Mesendoderm (in vitro differentiated cells): ENCODE measurements around the gene SMTNL2. TPM values are rescaled to one million over a fixed set of nuclear protein-coding genes. Genes with fewer than 3 reads are reported as not detected.

Experiments used
- DNase-seq: peaks from one replicate; pipeline ENCODE4 v3.0.0; 2013
- H2AK5ac ChIP-seq: 2 replicates; pipeline ENCODE4 v1.6.1; 2013; ENCODE audit warnings: low read length, inconsistent platforms
- H2BK120ac ChIP-seq: 2 replicates; pipeline ENCODE4 v1.6.1; 2013; ENCODE audit warnings: low read depth, mild to moderate bottlenecking, low read length, moderate library complexity, mixed read lengths
- H2BK15ac ChIP-seq: replicated peaks from 2 replicates; pipeline ENCODE4 v1.6.1; 2013; ENCODE audit warnings: low read depth, mild to moderate bottlenecking, moderate library complexity
- H2BK5ac ChIP-seq: 2 replicates; pipeline ENCODE4 v1.6.1; 2013; ENCODE audit warnings: low read length, inconsistent platforms
- H3K18ac ChIP-seq: 2 replicates; pipeline ENCODE4 v1.6.1; 2013; ENCODE audit warnings: mild to moderate bottlenecking, low read length, mixed read lengths
- H3K23ac ChIP-seq: one replicate; pipeline ENCODE4 v1.6.1; 2013; ENCODE audit warnings: low read length
- H3K27ac ChIP-seq: 2 replicates; pipeline ENCODE4 v1.5.1; 2013; ENCODE audit warnings: low read depth, mild to moderate bottlenecking, inconsistent platforms, low read length, moderate library complexity
- H3K27me3 ChIP-seq: 2 replicates; pipeline ENCODE4 v1.6.1; 2013; ENCODE audit warnings: low read length, control low read depth, mild to moderate bottlenecking, inconsistent platforms; ENCODE audit not compliant: insufficient read depth, poor library complexity
- H3K36me3 ChIP-seq: 2 replicates; pipeline ENCODE4 v1.6.1; 2013; ENCODE audit warnings: low read length, inconsistent platforms; ENCODE audit not compliant: control insufficient read depth, insufficient read depth
- H3K4ac ChIP-seq: one replicate; pipeline ENCODE4 v1.6.1; 2013; ENCODE audit warnings: low read depth, mild to moderate bottlenecking, low read length, moderate library complexity
- H3K4me1 ChIP-seq: 2 replicates; pipeline ENCODE4 v1.6.1; 2013; ENCODE audit warnings: low read depth, low read length, inconsistent platforms; ENCODE audit not compliant: control insufficient read depth
- H3K4me2 ChIP-seq: 2 replicates; pipeline ENCODE4 v1.6.1; 2013; ENCODE audit warnings: low read length
- H3K4me3 ChIP-seq: 2 replicates; pipeline ENCODE4 v1.5.1; 2013; ENCODE audit warnings: mild to moderate bottlenecking, low read length
- H3K56ac ChIP-seq: one replicate; pipeline ENCODE4 v1.6.1; 2013; ENCODE audit warnings: low read length
- H3K79me1 ChIP-seq: 2 replicates; pipeline ENCODE4 v1.6.1; 2013; ENCODE audit warnings: low read length, inconsistent platforms
- H3K79me2 ChIP-seq: 2 replicates; pipeline ENCODE4 v1.6.1; 2013; ENCODE audit warnings: mild to moderate bottlenecking, low read length; ENCODE audit not compliant: control insufficient read depth, insufficient read depth
- H3K9ac ChIP-seq: 2 replicates; pipeline ENCODE4 v1.6.1; 2013; ENCODE audit warnings: low read length, inconsistent platforms
- H4K5ac ChIP-seq: one replicate; pipeline ENCODE4 v1.6.1; 2013; ENCODE audit warnings: low read length
- H4K8ac ChIP-seq: one replicate; pipeline ENCODE4 v1.6.1; 2013; ENCODE audit warnings: low read depth, mild to moderate bottlenecking, control low read depth, low read length, moderate library complexity
- WGBS: extraction: QIAGEN DNeasy Blood & Tissue Kit; methylation state at CpG from one replicate; pipeline ENCODE4 v1.1.7; 2013; ENCODE audit warnings: low lambda C conversion rate, missing lambda C conversion rate; ENCODE audit not compliant: insufficient coverage; ENCODE audit errors: extremely low coverage; 5-methylcytosine and 5-hydroxymethylcytosine counted together
- polyA plus RNA-seq, 2 experiments: library from polyadenylated mRNA; stranded (reverse); fragments of 200-250 nt; gene quantifications; one replicate each; pipeline ENCODE4 v1.2.3, GENCODE V29; 2013

Gene SMTNL2
- 0.73 TPM for polyA plus RNA-seq (2013, experiment 1 of 2)
- polyA plus RNA-seq (2013, experiment 2 of 2): 0.60 TPM

- DNase-seq: no peak
- peak within 1 kb of the TSS; percentile 78 for H3K4me2 ChIP-seq
- no peak within 1 kb of the TSS for H2BK15ac ChIP-seq
- no peak within 1 kb of the TSS for H3K4ac ChIP-seq
- no peaks in the 10 kb centered on the region for H3K79me1 ChIP-seq
- no peak within 1 kb of the TSS for H4K8ac ChIP-seq
- H3K27me3 ChIP-seq: peaks cover 15% of the 10 kb centered on the region
- no peak within 1 kb of the TSS for H3K23ac ChIP-seq
- no peak within 1 kb of the TSS for H2AK5ac ChIP-seq
- no peaks in the 10 kb centered on the region for H3K36me3 ChIP-seq
- WGBS: no CpG with 5 or more reads among the region's 100 CpGs
- H4K5ac ChIP-seq: no peak within 1 kb of the TSS
- no peak within 1 kb of the TSS for H2BK120ac ChIP-seq
- H2BK5ac ChIP-seq: no peak within 1 kb of the TSS
- no peak within 1 kb of the TSS for H3K27ac ChIP-seq
- no peak within 1 kb of the TSS for H3K18ac ChIP-seq
- peak within 1 kb of the TSS; percentile 70 for H3K56ac ChIP-seq
- H3K4me3 ChIP-seq: no peak within 1 kb of the TSS
- no peaks in the 10 kb centered on the region for H3K79me2 ChIP-seq
- peak within 1 kb of the TSS; percentile 54 for H3K9ac ChIP-seq
- no peaks in the 10 kb centered on the region for H3K4me1 ChIP-seq
These were observed at the start of gene SMTNL2 for GRCh38 chr17:4584101-4584916. Gene SMTNL2 (plus strand): TSS chr17:4584529. CDS start chr17:4584606, 77 bp downstream.

GRCh38 chr17:4534928-4535666 is 49.2 kb upstream of the SMTNL2 start:
- H3K79me1 ChIP-seq: no peaks in the 10 kb centered on the region
- no peak overlapping the region for H4K5ac ChIP-seq
- no peaks in the 10 kb centered on the region for H3K79me2 ChIP-seq
- H3K4ac ChIP-seq: no peak overlapping the region
- DNase-seq: no peak
- no peak overlapping the region for H2AK5ac ChIP-seq
- H3K23ac ChIP-seq: no peak overlapping the region
- no peak overlapping the region for H3K4me3 ChIP-seq
- no peaks in the 10 kb centered on the region for H3K27me3 ChIP-seq
- no peak overlapping the region for H2BK5ac ChIP-seq
- WGBS: no CpG with 5 or more reads among the region's 27 CpGs
- no peak overlapping the region for H2BK15ac ChIP-seq
- no peak overlapping the region for H2BK120ac ChIP-seq
- H3K18ac ChIP-seq: no peak overlapping the region
- H3K36me3 ChIP-seq: peaks cover 6% of the 10 kb centered on the region
- no peak overlapping the region for H3K56ac ChIP-seq
- peaks cover 3% of the 10 kb centered on the region for H3K4me1 ChIP-seq
- no peak overlapping the region for H4K8ac ChIP-seq
- H3K27ac ChIP-seq: no peak overlapping the region
- no peak overlapping the region for H3K4me2 ChIP-seq
- H3K9ac ChIP-seq: no peak overlapping the region

GRCh38 chr17:4535667-4536258 is 48.6 kb upstream of the SMTNL2 start:
- no peaks in the 10 kb centered on the region for H3K79me2 ChIP-seq
- H3K4me3 ChIP-seq: no peak overlapping the region
- H2AK5ac ChIP-seq: no peak overlapping the region
- peaks cover 6% of the 10 kb centered on the region for H3K36me3 ChIP-seq
- no peak overlapping the region for H3K18ac ChIP-seq
- H3K79me1 ChIP-seq: no peaks in the 10 kb centered on the region
- no peak overlapping the region for H4K8ac ChIP-seq
- no peak overlapping the region for H3K4ac ChIP-seq
- no peaks in the 10 kb centered on the region for H3K27me3 ChIP-seq
- peak overlapping the region; percentile 76 for H3K56ac ChIP-seq
- DNase-seq: peak; percentile 25
- no peak overlapping the region for H2BK15ac ChIP-seq
- peaks cover 3% of the 10 kb centered on the region for H3K4me1 ChIP-seq
- no CpG with 5 or more reads among the region's 19 CpGs for WGBS
- no peak overlapping the region for H3K27ac ChIP-seq
- no peak overlapping the region for H2BK5ac ChIP-seq
- peak overlapping the region; percentile 80 for H3K23ac ChIP-seq
- H3K4me2 ChIP-seq: no peak overlapping the region
- no peak overlapping the region for H4K5ac ChIP-seq
- H3K9ac ChIP-seq: peak overlapping the region; percentile 61
- no peak overlapping the region for H2BK120ac ChIP-seq

GRCh38 chr17:4536259-4536741 is 48.0 kb upstream of the SMTNL2 start:
- no peaks in the 10 kb centered on the region for H3K79me1 ChIP-seq
- H3K4ac ChIP-seq: no peak overlapping the region
- H2BK120ac ChIP-seq: no peak overlapping the region
- H2BK5ac ChIP-seq: no peak overlapping the region
- peak overlapping the region; percentile 61 for H3K9ac ChIP-seq
- H3K56ac ChIP-seq: peak overlapping the region; percentile 76
- no peaks in the 10 kb centered on the region for H3K79me2 ChIP-seq
- peak overlapping the region; percentile 44 for H3K4me2 ChIP-seq
- peaks cover 7% of the 10 kb centered on the region for H3K36me3 ChIP-seq
- DNase-seq: peak; percentile 65
- H3K4me3 ChIP-seq: no peak overlapping the region
- H3K27me3 ChIP-seq: no peaks in the 10 kb centered on the region
- peaks cover 3% of the 10 kb centered on the region for H3K4me1 ChIP-seq
- H4K5ac ChIP-seq: no peak overlapping the region
- no peak overlapping the region for H3K18ac ChIP-seq
- no peak overlapping the region for H2AK5ac ChIP-seq
- H3K23ac ChIP-seq: peak overlapping the region; percentile 80
- H3K27ac ChIP-seq: no peak overlapping the region
- no peak overlapping the region for H4K8ac ChIP-seq
- no CpG with 5 or more reads among the region's 19 CpGs for WGBS
- no peak overlapping the region for H2BK15ac ChIP-seq

DNA sequence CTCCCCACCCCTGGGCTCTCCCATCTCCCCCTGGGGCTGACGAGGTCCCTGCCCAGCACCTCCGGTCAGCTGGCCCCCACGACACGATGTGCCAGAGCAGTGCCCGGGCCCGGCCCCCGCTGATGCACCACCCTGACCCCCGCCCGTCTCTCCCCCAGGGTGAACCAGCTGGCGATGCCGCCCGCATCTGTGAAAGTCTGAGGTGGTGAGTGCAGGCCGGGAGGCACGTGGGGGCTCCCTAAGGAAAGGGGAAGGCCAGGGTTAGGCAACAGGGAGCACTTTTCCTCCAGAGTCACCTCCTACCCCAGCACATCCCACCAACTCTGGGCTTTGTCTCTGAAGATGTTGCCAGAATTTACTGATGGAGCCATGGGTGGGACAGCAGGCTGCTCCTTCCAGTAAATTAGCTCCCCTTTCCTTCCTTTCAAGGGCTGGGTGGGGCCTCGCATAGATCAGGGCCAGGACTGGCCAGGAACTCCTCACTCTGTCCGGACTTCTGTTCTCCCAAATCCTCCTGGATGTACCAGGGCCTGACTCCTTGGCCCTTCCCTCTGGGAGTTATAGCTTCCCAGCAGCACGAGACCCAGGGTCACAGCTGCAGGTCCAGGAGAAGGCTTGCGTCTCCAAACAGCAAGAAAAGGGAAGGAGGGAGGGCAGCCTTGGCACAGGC is 47.5 kb upstream of the SMTNL2 start:
- H2BK120ac ChIP-seq: no peak overlapping the region
- no peaks in the 10 kb centered on the region for H3K79me2 ChIP-seq
- no peak overlapping the region for H2AK5ac ChIP-seq
- H3K9ac ChIP-seq: no peak overlapping the region
- H3K27ac ChIP-seq: no peak overlapping the region
- no peaks in the 10 kb centered on the region for H3K79me1 ChIP-seq
- peak overlapping the region; percentile 12 for H3K56ac ChIP-seq
- DNase-seq: peak; percentile 34
- no CpG with 5 or more reads among the region's 18 CpGs for WGBS
- no peak overlapping the region for H3K4me3 ChIP-seq
- H2BK5ac ChIP-seq: no peak overlapping the region
- no peak overlapping the region for H3K18ac ChIP-seq
- H3K4me2 ChIP-seq: no peak overlapping the region
- no peaks in the 10 kb centered on the region for H3K27me3 ChIP-seq
- no peak overlapping the region for H4K8ac ChIP-seq
- H3K4ac ChIP-seq: no peak overlapping the region
- peaks cover 3% of the 10 kb centered on the region for H3K4me1 ChIP-seq
- no peak overlapping the region for H4K5ac ChIP-seq
- no peak overlapping the region for H2BK15ac ChIP-seq
- peaks cover 11% of the 10 kb centered on the region for H3K36me3 ChIP-seq
- no peak overlapping the region for H3K23ac ChIP-seq
